LNCaP clone FGC (cell line): ENCODE results near the gene MDGA2.

Experiments used
- DNase-seq: peaks from one replicate; pipeline ENCODE4 v3.0.0-alpha.2; 2011; ENCODE audit warnings: low read depth
- H3K4me3 ChIP-seq: 2 replicates; pipeline ENCODE4 v1.5.1; 2011; ENCODE audit warnings: mild to moderate bottlenecking, low read depth, low read length, control low read depth
- TF ChIP-seq, protein P1 (sequence below): IDR thresholded peaks from 2 replicates; pipeline ENCODE4 v1.5.1; 2012; ENCODE audit warnings: mild to moderate bottlenecking; ENCODE audit not compliant: control insufficient read depth, insufficient read depth; ENCODE audit errors: extremely low read depth

The MDGA2 gene

GRCh38 chr14:47541662-47542061 is 133.7 kb downstream of the MDGA2 start:
- TF ChIP-seq, protein P1, sequence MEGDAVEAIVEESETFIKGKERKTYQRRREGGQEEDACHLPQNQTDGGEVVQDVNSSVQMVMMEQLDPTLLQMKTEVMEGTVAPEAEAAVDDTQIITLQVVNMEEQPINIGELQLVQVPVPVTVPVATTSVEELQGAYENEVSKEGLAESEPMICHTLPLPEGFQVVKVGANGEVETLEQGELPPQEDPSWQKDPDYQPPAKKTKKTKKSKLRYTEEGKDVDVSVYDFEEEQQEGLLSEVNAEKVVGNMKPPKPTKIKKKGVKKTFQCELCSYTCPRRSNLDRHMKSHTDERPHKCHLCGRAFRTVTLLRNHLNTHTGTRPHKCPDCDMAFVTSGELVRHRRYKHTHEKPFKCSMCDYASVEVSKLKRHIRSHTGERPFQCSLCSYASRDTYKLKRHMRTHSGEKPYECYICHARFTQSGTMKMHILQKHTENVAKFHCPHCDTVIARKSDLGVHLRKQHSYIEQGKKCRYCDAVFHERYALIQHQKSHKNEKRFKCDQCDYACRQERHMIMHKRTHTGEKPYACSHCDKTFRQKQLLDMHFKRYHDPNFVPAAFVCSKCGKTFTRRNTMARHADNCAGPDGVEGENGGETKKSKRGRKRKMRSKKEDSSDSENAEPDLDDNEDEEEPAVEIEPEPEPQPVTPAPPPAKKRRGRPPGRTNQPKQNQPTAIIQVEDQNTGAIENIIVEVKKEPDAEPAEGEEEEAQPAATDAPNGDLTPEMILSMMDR, result no peak
- no peak overlapping the region for H3K4me3 ChIP-seq
- DNase-seq, result no peak

DNA sequence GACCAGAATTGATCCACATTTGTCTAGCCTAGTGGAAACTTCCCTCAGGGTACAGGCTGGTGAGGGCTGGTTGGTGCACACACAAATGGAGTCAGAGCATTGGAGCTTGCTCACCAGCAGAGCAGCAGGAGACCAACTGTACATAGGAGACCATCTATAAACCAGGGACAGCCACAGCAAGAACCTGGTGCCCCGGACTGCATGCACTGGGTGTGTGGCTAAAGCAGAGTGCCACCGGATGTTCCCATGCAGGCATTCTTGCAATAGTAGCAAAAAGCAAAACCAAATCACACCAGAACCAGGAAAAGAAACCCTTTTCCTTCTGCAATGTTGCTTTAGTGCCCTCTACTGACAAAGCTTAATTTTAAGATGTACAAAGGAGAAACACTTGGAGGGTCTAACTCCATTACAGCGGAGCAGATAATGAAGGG is 136.4 kb downstream of the MDGA2 start:
- TF ChIP-seq, protein P1, result peak; percentile 66
- DNase-seq, result peak; percentile 3
- no peak overlapping the region for H3K4me3 ChIP-seq

DNA sequence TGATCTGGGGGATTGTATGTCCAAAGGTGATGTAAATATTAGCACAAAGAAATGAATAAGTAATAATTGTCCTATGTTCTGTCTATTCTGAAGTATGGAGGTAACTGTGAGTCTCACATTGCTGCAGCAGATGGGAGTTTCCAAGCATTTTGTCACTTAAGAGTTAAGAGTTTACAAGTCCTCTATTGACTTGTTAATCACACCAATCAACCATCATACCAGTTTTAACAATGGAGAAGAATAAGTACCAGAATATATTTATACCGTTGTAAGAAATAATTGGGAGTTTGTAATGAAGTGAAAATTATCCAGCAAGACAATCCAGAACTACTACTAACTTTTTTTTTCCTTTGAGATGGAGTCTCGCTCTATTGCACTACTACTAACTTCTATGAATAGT is 139.1 kb downstream of the MDGA2 start:
- no peak for DNase-seq
- no peak overlapping the region for H3K4me3 ChIP-seq
- TF ChIP-seq, protein P1, result no peak

DNA sequence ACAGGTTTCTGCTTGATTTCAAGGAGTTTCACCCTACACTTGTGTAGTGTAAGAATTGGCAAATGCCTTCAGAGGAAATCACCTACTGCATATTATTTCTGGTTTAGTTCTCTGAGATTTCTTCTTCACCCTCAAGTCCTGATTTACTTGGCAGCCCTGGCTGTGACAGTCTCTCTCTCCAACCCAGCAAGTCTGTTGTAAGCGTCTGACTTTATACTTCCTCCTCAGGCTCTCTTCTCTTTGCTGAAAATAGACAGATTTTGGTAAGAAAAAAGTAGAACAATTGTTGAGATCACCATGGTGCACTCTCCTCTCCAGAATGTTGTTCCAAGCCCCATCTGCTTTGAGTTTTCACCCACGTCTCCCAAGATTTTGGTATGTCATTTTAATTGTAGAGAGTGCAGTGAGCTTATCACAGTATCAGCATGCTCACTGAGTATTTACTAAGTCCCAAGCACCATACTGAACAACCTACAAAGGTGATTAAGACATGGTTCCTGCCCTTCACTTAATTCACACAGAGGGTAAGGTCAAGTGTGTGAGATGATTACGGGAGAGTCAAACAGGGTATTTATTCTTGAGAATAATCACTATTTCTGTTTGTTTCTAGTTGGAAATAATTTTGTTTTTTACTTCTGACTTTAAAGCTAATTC is 148.7 kb downstream of the MDGA2 start:
- DNase-seq, result no peak
- TF ChIP-seq, protein P1, result no peak
- H3K4me3 ChIP-seq, result no peak overlapping the region

GRCh38 chr14:47524524-47524923 is 150.9 kb downstream of the MDGA2 start:
- DNase-seq, result no peak
- H3K4me3 ChIP-seq, result no peak overlapping the region
- TF ChIP-seq, protein P1, result no peak

GRCh38 chr14:47520382-47520781 is 155.0 kb downstream of the MDGA2 start:
- no peak for DNase-seq
- TF ChIP-seq, protein P1, result no peak
- H3K4me3 ChIP-seq, result no peak overlapping the region

DNA sequence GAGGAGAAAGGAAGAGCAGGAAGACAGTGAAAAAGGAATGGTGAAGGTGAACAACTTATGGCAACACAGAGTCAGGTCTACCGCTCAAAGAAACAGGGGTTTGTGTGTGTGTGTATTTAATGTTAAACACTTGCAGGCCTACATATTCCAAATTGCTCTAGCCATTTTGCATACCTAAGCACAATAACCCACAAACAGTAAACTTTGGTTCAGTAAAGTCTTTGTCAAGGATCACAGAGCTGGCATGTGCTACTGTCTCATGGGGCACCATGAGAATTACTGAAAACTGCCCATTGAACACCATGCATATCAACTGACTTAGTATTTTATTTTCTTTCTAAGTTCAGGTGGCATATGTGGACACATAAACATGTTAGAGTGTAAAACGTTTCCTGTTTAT is 163.6 kb downstream of the MDGA2 start:
- no peak for DNase-seq
- H3K4me3 ChIP-seq, result no peak overlapping the region
- TF ChIP-seq, protein P1, result no peak
